HG03439 (cell line): ENCODE data around the gene TFR2.

Source experiments
- ATAC-seq: cut with Tn5 transposase; IDR thresholded peaks from one replicate; pipeline ENCODE4 v1.9.1; 2021; ENCODE audit warnings: mild to moderate bottlenecking, moderate library complexity; ENCODE audit not compliant: unreplicated experiment

Gene TFR2

GRCh38 chr7:100588438-100588837 lies 52.9 kb downstream of the TFR2 start:
- ATAC-seq: no peak

- peak; percentile 86 for ATAC-seq
Measured at GRCh38 chr7:100586266-100587025, 54.9 kb downstream of the TFR2 start, which contains the start of gene FBXO24. Gene FBXO24, plus strand, starts transcription at chr7:100586328. Its CDS starts 298 bp downstream, at chr7:100586626.

- ATAC-seq: peak; percentile 26
Measured at GRCh38 chr7:100585511-100586265, 55.7 kb downstream of the TFR2 start, which contains the start of gene LRCH4. Gene LRCH4, minus strand, starts transcription at chr7:100586129. Its CDS starts 29 bp downstream, at chr7:100586100.

- no peak for ATAC-seq
Measured at GRCh38 chr7:100584683-100585510, 56.5 kb downstream of the TFR2 start.

GRCh38 chr7:100584054-100584682 lies 57.2 kb downstream of the TFR2 start:
- ATAC-seq: no peak

- ATAC-seq: no peak
Measured at GRCh38 chr7:100583132-100584053, 58.0 kb downstream of the TFR2 start.

GRCh38 chr7:100582650-100583049 lies 58.7 kb downstream of the TFR2 start:
- no peak for ATAC-seq

- ATAC-seq: no peak
Measured at GRCh38 chr7:100582041-100582579, 59.2 kb downstream of the TFR2 start.

- ATAC-seq: no peak
Measured at GRCh38 chr7:100580466-100581283, 60.7 kb downstream of the TFR2 start.

- no peak for ATAC-seq
Measured at GRCh38 chr7:100578246-100579183, 62.8 kb downstream of the TFR2 start.

- ATAC-seq: no peak
Measured at GRCh38 chr7:100577507-100577906, 63.8 kb downstream of the TFR2 start.

- no peak for ATAC-seq
Measured at GRCh38 chr7:100577103-100577502, 64.2 kb downstream of the TFR2 start.

GRCh38 chr7:100576384-100576993 lies 64.9 kb downstream of the TFR2 start:
- ATAC-seq: no peak

- ATAC-seq: no peak
Measured at GRCh38 chr7:100575746-100576383, 65.5 kb downstream of the TFR2 start.

- ATAC-seq: no peak
Measured at GRCh38 chr7:100575206-100575631, 66.1 kb downstream of the TFR2 start.
